Measurements from ENCODE around the gene SLC1A6.
"Not testable (repeated sequence)": the region's sequence is repeated elsewhere in the genome, so short reads cannot be mapped to it uniquely, and the experiment has no call there.

SLC1A6 gene

GRCh38 chr19:14979476-14980255 lies at the start of gene SLC1A6:
Gene SLC1A6 (minus strand): TSS chr19:14979864. CDS start chr19:14972910, 6,954 bp downstream.
- no peak for DNase-seq (ENCODE audit: low read depth in 2 of 2)

GRCh38 chr19:15028490-15028889 lies 48.8 kb upstream of the SLC1A6 start:
- no peak for DNase-seq (ENCODE audit: low read depth in 2 of 2)

GRCh38 chr19:15025217-15025616 lies 45.6 kb upstream of the SLC1A6 start:
- no peak for DNase-seq (ENCODE audit: low read depth in 2 of 2)

- no peak for DNase-seq (ENCODE audit: low read depth in 2 of 2)
These were observed 43.1 kb upstream of the SLC1A6 start for GRCh38 chr19:15022752-15023151.

GRCh38 chr19:15021286-15022007 lies 41.8 kb upstream of the SLC1A6 start:
- DNase-seq (ENCODE audit: low read depth in 2 of 2) = no peak

- DNase-seq (ENCODE audit: low read depth in 2 of 2) = not testable (repeated sequence)
These were observed 39.2 kb upstream of the SLC1A6 start for GRCh38 chr19:15018836-15019235.

- DNase-seq (ENCODE audit: low read depth in 2 of 2) = no peak
These were observed 36.4 kb upstream of the SLC1A6 start for GRCh38 chr19:15015946-15016542.

- no peak for DNase-seq (ENCODE audit: low read depth in 2 of 2)
These were observed 34.9 kb upstream of the SLC1A6 start for GRCh38 chr19:15014579-15014978.

- DNase-seq (ENCODE audit: low read depth in 2 of 2) = no peak
These were observed 31.0 kb upstream of the SLC1A6 start for GRCh38 chr19:15010501-15011300.

GRCh38 chr19:15008308-15008707 lies 28.6 kb upstream of the SLC1A6 start:
- no peak for DNase-seq (ENCODE audit: low read depth in 2 of 2)

GRCh38 chr19:14997981-14998380 lies 18.3 kb upstream of the SLC1A6 start:
- no peak for DNase-seq (ENCODE audit: low read depth in 2 of 2)

GRCh38 chr19:14992780-14993179 lies 13.1 kb upstream of the SLC1A6 start:
- DNase-seq (ENCODE audit: low read depth in 2 of 2) = no peak

GRCh38 chr19:14985133-14985532 lies 5.5 kb upstream of the SLC1A6 start:
- no peak for DNase-seq (ENCODE audit: low read depth in 2 of 2)

GRCh38 chr19:14978161-14978776 lies 1.4 kb downstream of the SLC1A6 start:
- no peak for DNase-seq (ENCODE audit: low read depth in 2 of 2)

- no peak for DNase-seq (ENCODE audit: low read depth in 2 of 2)
These were observed 2.5 kb downstream of the SLC1A6 start for GRCh38 chr19:14977128-14977527.

GRCh38 chr19:14974488-14974887 lies 5.2 kb downstream of the SLC1A6 start:
- DNase-seq (ENCODE audit: low read depth in 2 of 2) = no peak

GRCh38 chr19:14972676-14973075 lies 7.0 kb downstream of the SLC1A6 start:
- DNase-seq (ENCODE audit: low read depth in 2 of 2) = no peak

GRCh38 chr19:14971474-14971873 lies 8.2 kb downstream of the SLC1A6 start:
- no peak for DNase-seq (ENCODE audit: low read depth in 2 of 2)

- no peak for DNase-seq (ENCODE audit: low read depth in 2 of 2)
These were observed 11.4 kb downstream of the SLC1A6 start for GRCh38 chr19:14968247-14968646.

- no peak for DNase-seq (ENCODE audit: low read depth in 2 of 2)
These were observed 17.5 kb downstream of the SLC1A6 start for GRCh38 chr19:14961956-14962685.

- DNase-seq (ENCODE audit: low read depth in 2 of 2) = no peak
These were observed 20.4 kb downstream of the SLC1A6 start for GRCh38 chr19:14959263-14959662.

Data from activated CD8-positive, alpha-beta memory T cell treated with anti-CD3 and anti-CD28 coated beads for 4 hours (primary cell).